Measurements from ENCODE around the gene BEAN1. TPM values are rescaled to one million over a fixed set of nuclear protein-coding genes. Genes with fewer than 3 reads are reported as not detected.

Gene BEAN1
- total RNA-seq, 1 experiment from 2014 or later = not detected

DNA sequence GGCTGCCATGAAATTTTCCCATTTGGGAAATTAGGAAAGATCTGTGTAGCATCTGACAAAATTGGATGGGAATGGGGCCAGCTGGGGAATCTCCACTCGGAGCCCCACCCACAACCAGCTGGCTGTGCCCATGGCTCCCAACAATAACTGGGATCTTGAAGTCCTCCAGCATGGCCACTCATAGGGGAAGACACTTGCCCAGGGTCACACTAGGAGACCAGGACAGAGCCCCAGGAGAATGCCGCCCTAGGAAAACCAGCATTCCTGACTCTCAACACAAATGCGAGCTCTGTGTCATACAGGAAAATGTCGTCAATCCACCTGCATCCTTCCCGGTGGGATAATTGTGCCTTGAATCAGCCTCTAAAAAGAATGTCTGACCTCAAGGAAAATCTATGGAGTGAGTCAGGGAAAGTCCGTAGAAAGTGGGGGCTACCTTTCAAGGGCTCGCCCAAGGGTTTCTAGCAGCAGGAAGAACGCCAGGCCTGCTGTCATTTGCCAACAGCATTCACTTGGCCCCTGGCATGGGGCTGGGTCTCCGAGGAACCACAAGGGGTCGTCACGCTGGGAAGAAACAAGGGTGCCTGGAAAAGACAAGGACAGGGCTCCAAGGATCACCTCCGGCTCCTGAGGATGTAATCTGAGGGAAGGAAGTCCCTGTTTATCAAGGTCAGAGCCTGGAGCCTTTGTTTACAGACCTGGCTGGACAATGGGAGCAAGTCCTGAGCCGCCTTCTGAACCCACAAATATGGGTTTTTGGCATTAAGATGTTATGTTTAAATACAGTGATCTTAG is 44.7 kb upstream of the BEAN1 start:
- ChIA-PET CTCF (no interaction called here), POLR2A (no interaction called here)
- no peaks in the 10 kb centered on the region for H3K9me3 ChIP-seq (ENCODE audit: control insufficient read depth, insufficient read depth, low read depth, low read length)
- no peaks in the 10 kb centered on the region for H3K27me3 ChIP-seq (ENCODE audit: control insufficient read depth, insufficient read depth, low read length)
- ATAC-seq (peak; percentile 60), DNase-seq (ENCODE audit: low read depth, low spot score) (peak; percentile 28)
- H3K36me3 ChIP-seq (ENCODE audit: control insufficient read depth, insufficient read depth, low read length) = no peaks in the 10 kb centered on the region
- intact Hi-C loops (cut with micrococcal nuclease; ENCODE audit: unreplicated experiment) = no loop called here
- in situ Hi-C loops (cut with HindIII; ENCODE audit: low pct_unique_long_range_greater_than_20kb, low sequenced_read_pairs) = no loop called here
- BruUV-seq (replicated peaks) = no TSS peak
- H3K4me1 ChIP-seq (ENCODE audit: control insufficient read depth, insufficient read depth, low read length) = no peaks in the 10 kb centered on the region
- no peak overlapping the region for H3K27ac ChIP-seq (ENCODE audit: low read length)
- no peak overlapping the region for H3K4me3 ChIP-seq (ENCODE audit: low read depth in 2 of 2, low read length in 2 of 2)
- TF ChIP-seq TCF7L2 (IDR thresholded peaks at IDR 0.05; ENCODE audit: low read depth, low read length) (no peak), SIN3A (IDR thresholded peaks at IDR 0.05; ENCODE audit: borderline replicate concordance, insufficient read depth, low read depth, low read length) (no peak), POLR2AphosphoS5 (IDR thresholded peaks at IDR 0.05; ENCODE audit: low read depth, low read length) (no peak)
- TF ChIP-seq, protein P1, sequence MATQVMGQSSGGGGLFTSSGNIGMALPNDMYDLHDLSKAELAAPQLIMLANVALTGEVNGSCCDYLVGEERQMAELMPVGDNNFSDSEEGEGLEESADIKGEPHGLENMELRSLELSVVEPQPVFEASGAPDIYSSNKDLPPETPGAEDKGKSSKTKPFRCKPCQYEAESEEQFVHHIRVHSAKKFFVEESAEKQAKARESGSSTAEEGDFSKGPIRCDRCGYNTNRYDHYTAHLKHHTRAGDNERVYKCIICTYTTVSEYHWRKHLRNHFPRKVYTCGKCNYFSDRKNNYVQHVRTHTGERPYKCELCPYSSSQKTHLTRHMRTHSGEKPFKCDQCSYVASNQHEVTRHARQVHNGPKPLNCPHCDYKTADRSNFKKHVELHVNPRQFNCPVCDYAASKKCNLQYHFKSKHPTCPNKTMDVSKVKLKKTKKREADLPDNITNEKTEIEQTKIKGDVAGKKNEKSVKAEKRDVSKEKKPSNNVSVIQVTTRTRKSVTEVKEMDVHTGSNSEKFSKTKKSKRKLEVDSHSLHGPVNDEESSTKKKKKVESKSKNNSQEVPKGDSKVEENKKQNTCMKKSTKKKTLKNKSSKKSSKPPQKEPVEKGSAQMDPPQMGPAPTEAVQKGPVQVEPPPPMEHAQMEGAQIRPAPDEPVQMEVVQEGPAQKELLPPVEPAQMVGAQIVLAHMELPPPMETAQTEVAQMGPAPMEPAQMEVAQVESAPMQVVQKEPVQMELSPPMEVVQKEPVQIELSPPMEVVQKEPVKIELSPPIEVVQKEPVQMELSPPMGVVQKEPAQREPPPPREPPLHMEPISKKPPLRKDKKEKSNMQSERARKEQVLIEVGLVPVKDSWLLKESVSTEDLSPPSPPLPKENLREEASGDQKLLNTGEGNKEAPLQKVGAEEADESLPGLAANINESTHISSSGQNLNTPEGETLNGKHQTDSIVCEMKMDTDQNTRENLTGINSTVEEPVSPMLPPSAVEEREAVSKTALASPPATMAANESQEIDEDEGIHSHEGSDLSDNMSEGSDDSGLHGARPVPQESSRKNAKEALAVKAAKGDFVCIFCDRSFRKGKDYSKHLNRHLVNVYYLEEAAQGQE (IDR thresholded peaks at IDR 0.05; ENCODE audit: insufficient read depth in 1 of 2, low read depth in 2 of 2, low read length in 1 of 2) = no peak
- TF ChIP-seq, protein P2, sequence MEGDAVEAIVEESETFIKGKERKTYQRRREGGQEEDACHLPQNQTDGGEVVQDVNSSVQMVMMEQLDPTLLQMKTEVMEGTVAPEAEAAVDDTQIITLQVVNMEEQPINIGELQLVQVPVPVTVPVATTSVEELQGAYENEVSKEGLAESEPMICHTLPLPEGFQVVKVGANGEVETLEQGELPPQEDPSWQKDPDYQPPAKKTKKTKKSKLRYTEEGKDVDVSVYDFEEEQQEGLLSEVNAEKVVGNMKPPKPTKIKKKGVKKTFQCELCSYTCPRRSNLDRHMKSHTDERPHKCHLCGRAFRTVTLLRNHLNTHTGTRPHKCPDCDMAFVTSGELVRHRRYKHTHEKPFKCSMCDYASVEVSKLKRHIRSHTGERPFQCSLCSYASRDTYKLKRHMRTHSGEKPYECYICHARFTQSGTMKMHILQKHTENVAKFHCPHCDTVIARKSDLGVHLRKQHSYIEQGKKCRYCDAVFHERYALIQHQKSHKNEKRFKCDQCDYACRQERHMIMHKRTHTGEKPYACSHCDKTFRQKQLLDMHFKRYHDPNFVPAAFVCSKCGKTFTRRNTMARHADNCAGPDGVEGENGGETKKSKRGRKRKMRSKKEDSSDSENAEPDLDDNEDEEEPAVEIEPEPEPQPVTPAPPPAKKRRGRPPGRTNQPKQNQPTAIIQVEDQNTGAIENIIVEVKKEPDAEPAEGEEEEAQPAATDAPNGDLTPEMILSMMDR (IDR thresholded peaks at IDR 0.05) = no peak

DNA sequence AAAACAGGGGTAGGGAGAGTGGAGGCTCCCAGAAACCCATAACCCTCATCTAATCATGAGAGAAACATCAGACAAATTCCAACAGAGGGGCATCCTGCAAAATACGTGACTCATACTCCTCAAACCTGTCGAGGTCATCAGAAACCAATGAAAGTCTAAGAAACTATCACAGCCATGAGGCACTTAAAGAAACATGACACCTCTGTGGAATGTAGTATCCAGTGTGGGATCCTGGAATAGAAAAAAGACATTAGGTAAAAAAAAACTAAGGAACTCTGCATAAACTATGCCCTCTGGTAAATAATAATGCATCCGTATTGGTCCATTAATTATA is 44.2 kb upstream of the BEAN1 start:
- DNase-seq (ENCODE audit: low read depth, low spot score) (peak; percentile 5), ATAC-seq (peak; percentile 60)
- intact Hi-C loops (cut with micrococcal nuclease; ENCODE audit: unreplicated experiment) (no loop called here), in situ Hi-C loops (cut with HindIII; ENCODE audit: low pct_unique_long_range_greater_than_20kb, low sequenced_read_pairs) (no loop called here)
- POLR2A ChIA-PET = no interaction called here
- no peaks in the 10 kb centered on the region for H3K27me3 ChIP-seq (ENCODE audit: control insufficient read depth, insufficient read depth, low read length)
- no TSS peak for BruUV-seq (replicated peaks)
- no peaks in the 10 kb centered on the region for H3K9me3 ChIP-seq (ENCODE audit: control insufficient read depth, insufficient read depth, low read depth, low read length)
- no peak overlapping the region for H3K27ac ChIP-seq (ENCODE audit: low read length)
- CTCF ChIA-PET = no interaction called here
- no peaks in the 10 kb centered on the region for H3K36me3 ChIP-seq (ENCODE audit: control insufficient read depth, insufficient read depth, low read length)
- H3K4me1 ChIP-seq (ENCODE audit: control insufficient read depth, insufficient read depth, low read length) = no peaks in the 10 kb centered on the region
- no peak overlapping the region for H3K4me3 ChIP-seq (ENCODE audit: low read depth in 2 of 2, low read length in 2 of 2)
- TF ChIP-seq, protein P2 (IDR thresholded peaks at IDR 0.05) = no peak
- TF ChIP-seq SIN3A (IDR thresholded peaks at IDR 0.05; ENCODE audit: borderline replicate concordance, insufficient read depth, low read depth, low read length) (no peak), POLR2AphosphoS5 (IDR thresholded peaks at IDR 0.05; ENCODE audit: low read depth, low read length) (no peak), TCF7L2 (IDR thresholded peaks at IDR 0.05; ENCODE audit: low read depth, low read length) (no peak)
- TF ChIP-seq, protein P1 (IDR thresholded peaks at IDR 0.05; ENCODE audit: insufficient read depth in 1 of 2, low read depth in 2 of 2, low read length in 1 of 2) = no peak

Measured in Panc1 (cell line).